Nephron progenitor cell (in vitro differentiated cells): ENCODE data around the gene ADRA2C.
"Not testable (repeated sequence)": the region's sequence is repeated elsewhere in the genome, so short reads cannot be mapped to it uniquely, and the experiment has no call there.

Source experiments
- DNase-seq: peaks from one replicate; pipeline ENCODE4 v3.0.0; 2021
- H3K27ac Mint-ChIP-seq: 2 replicates; pipeline ENCODE4 v1.8.0; 2021; ENCODE audit warnings: mild to moderate bottlenecking, moderate library complexity, mixed read lengths
- H3K27me3 Mint-ChIP-seq: 2 replicates; pipeline ENCODE4 v1.8.0; 2021; ENCODE audit warnings: mild to moderate bottlenecking, low read depth, mixed read lengths; ENCODE audit not compliant: poor library complexity
- H3K36me3 Mint-ChIP-seq: 2 replicates; pipeline ENCODE4 v1.8.0; 2021; ENCODE audit warnings: low read depth, mixed read lengths
- H3K4me1 Mint-ChIP-seq: 2 replicates; pipeline ENCODE4 v1.8.0; 2021; ENCODE audit warnings: mixed read lengths
- H3K4me3 Mint-ChIP-seq: 2 replicates; pipeline ENCODE4 v1.8.0; 2021; ENCODE audit warnings: mild to moderate bottlenecking, moderate library complexity, mixed read lengths
- H3K9me3 Mint-ChIP-seq: 2 replicates; pipeline ENCODE4 v1.8.0; 2021; ENCODE audit warnings: mild to moderate bottlenecking, moderate library complexity, mixed read lengths
- CTCF ChIP-seq: fragments of 200-600 bp; sonication (generic); IDR thresholded peaks from 2 replicates; pipeline ENCODE4 v1.5.0; 2021; ENCODE audit warnings: antibody characterized with exemption

Gene ADRA2C

GRCh38 chr4:3811621-3812020 lies 45.4 kb downstream of the ADRA2C start:
- DNase-seq: no peak
- TF ChIP-seq CTCF: no peak
- Mint-ChIP-seq H3K27ac (no peak overlapping the region), H3K4me3 (no peak overlapping the region), H3K9me3 (no peaks in the 10 kb centered on the region), H3K4me1 (peaks cover 7% of the 10 kb centered on the region), H3K36me3 (no peaks in the 10 kb centered on the region), H3K27me3 (peaks cover 34% of the 10 kb centered on the region)

- peaks cover 28% of the 10 kb centered on the region for H3K27me3 Mint-ChIP-seq
- H3K4me1 Mint-ChIP-seq: peaks cover 7% of the 10 kb centered on the region
- H3K27ac Mint-ChIP-seq: no peak overlapping the region
- H3K9me3 Mint-ChIP-seq: no peaks in the 10 kb centered on the region
- no peak for TF ChIP-seq CTCF
- no peak for DNase-seq
- no peaks in the 10 kb centered on the region for H3K36me3 Mint-ChIP-seq
- H3K4me3 Mint-ChIP-seq: no peak overlapping the region
These were observed 46.2 kb downstream of the ADRA2C start for GRCh38 chr4:3812211-3812934.

GRCh38 chr4:3813151-3814052 lies 47.2 kb downstream of the ADRA2C start:
- Mint-ChIP-seq H3K4me3 (no peak overlapping the region), H3K27ac (no peak overlapping the region), H3K9me3 (no peaks in the 10 kb centered on the region), H3K36me3 (no peaks in the 10 kb centered on the region), H3K4me1 (no peaks in the 10 kb centered on the region), H3K27me3 (peaks cover 21% of the 10 kb centered on the region)
- TF ChIP-seq CTCF: no peak
- no peak for DNase-seq

GRCh38 chr4:3814053-3814570 lies 47.9 kb downstream of the ADRA2C start:
- H3K4me1 Mint-ChIP-seq: no peaks in the 10 kb centered on the region
- peaks cover 2% of the 10 kb centered on the region for H3K9me3 Mint-ChIP-seq
- no peak for TF ChIP-seq CTCF
- H3K27me3 Mint-ChIP-seq: peaks cover 17% of the 10 kb centered on the region
- DNase-seq: no peak
- H3K27ac Mint-ChIP-seq: no peak overlapping the region
- H3K4me3 Mint-ChIP-seq: no peak overlapping the region
- H3K36me3 Mint-ChIP-seq: no peaks in the 10 kb centered on the region

- not testable (repeated sequence) for H3K36me3 Mint-ChIP-seq, H3K9me3 Mint-ChIP-seq
These were observed 48.7 kb downstream of the ADRA2C start for GRCh38 chr4:3814838-3815237.

GRCh38 chr4:3816256-3816825 lies 50.2 kb downstream of the ADRA2C start:
- Mint-ChIP-seq H3K9me3 (peaks cover 3% of the 10 kb centered on the region), H3K4me3 (no peak overlapping the region), H3K27me3 (peaks cover 23% of the 10 kb centered on the region), H3K4me1 (peaks cover 4% of the 10 kb centered on the region), H3K36me3 (no peaks in the 10 kb centered on the region), H3K27ac (no peak overlapping the region)
- TF ChIP-seq CTCF: no peak
- no peak for DNase-seq

More at GRCh38 chr4:3814838-3815237, 48.7 kb downstream of the ADRA2C start:
- DNase-seq, H3K4me3 Mint-ChIP-seq, H3K4me1 Mint-ChIP-seq, H3K27ac Mint-ChIP-seq: not testable (repeated sequence)
- H3K27me3 Mint-ChIP-seq: peaks cover 18% of the 10 kb centered on the region
